Esophagus squamous epithelium (tissue), 4 donors: ENCODE measurements around the gene MSRB1.

Source experiments
- CTCF ChIP-seq, 6 experiments: fragments of 450-650 bp in 4 of 6; fragments of 200-600 bp in 2 of 6; sonication (generic) in 2 of 6; IDR thresholded peaks; one replicate each; pipeline ENCODE4 v1.5.1; 2016 to 2019; ENCODE audit warnings: antibody characterized with exemption in 6 of 6, mild to moderate bottlenecking in 4 of 6, moderate library complexity in 4 of 6
- POLR2A ChIP-seq, 4 donors: fragments of 450-650 bp; IDR thresholded peaks; one replicate each; pipeline ENCODE4 v1.6.1; 2017; ENCODE audit warnings: antibody characterized with exemption in 4 of 4, mild to moderate bottlenecking in 4 of 4, moderate library complexity in 3 of 4

DNA sequence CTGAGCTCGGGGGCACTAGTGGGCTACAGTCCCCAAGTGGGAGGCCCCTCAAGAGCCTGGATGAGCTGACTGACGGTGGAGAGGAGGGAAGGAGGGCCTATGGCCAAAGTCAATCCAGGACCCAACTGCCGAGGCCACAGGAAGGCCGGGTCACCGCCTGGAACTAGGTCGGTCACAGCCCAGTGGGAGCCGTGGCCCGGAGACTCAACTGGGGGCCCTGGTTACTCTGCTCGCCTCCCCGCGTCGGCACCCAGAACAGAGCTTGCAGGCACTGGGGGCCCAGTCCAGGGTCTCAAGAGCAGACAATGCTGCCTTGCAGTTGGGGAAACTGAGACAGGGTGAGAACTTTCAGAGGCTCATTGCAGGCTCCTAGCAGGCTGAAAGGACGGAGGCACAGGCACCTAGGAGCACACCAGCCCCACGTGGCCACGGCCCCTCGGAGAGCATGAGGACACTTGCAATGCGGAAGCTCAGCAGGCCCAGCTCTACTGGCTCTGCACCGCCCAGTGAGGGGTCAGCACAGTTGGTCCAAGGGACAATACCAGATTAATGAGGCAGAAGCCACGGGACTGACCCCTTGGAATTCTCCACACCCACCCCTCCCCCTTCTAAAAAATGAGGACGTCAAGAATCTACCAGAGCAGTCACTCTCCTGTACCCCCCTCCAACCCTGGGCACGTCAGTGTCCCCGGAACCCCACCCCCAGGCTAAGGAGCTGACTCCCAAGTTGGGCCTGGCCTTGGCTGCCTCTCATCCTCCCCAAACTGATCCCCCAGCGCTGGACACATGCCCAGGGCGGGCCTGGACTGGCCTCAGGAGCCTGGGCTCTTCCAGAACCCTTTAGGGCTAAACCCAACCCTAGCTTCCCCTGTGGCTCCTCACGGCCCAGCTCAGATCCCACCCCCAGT is 27.0 kb downstream of the MSRB1 start:
- TF ChIP-seq CTCF (IDR thresholded peaks at IDR 0.05): no peak
- no peak for TF ChIP-seq POLR2A (IDR thresholded peaks at IDR 0.05)
